ENCODE data around the gene ZNF580.

The ZNF580 gene, protein sequence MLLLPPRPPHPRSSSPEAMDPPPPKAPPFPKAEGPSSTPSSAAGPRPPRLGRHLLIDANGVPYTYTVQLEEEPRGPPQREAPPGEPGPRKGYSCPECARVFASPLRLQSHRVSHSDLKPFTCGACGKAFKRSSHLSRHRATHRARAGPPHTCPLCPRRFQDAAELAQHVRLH

GRCh38 chr19:55640577-55641425, at the start of gene ZNF580:
TSS of gene ZNF580 (plus strand) at chr19:55641002. CDS start at chr19:55642509, 1,507 bp downstream.
- DNase-seq (ENCODE audit: low spot score) = peak; percentile 81

DNA sequence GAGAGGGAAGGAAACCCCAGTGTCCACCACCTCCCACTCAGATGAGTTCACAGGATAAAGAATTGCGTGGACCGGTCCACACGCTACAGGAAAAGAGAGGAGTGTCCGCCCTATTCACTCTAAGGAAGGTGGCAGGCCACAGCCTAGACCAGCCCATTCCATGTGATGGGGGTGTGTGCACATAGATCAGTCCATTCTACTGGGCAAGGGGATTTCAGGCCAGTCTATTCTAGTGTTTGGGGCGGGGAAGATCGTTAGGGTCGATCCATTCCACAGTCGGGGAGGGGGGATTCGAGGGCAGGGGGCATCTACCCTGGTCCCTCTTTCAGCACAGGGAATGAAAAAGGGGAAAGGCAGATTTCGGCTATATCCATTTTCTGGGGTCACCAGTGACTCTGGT, 49.2 kb upstream of the ZNF580 start:
- TF ChIP-seq, protein P1, sequence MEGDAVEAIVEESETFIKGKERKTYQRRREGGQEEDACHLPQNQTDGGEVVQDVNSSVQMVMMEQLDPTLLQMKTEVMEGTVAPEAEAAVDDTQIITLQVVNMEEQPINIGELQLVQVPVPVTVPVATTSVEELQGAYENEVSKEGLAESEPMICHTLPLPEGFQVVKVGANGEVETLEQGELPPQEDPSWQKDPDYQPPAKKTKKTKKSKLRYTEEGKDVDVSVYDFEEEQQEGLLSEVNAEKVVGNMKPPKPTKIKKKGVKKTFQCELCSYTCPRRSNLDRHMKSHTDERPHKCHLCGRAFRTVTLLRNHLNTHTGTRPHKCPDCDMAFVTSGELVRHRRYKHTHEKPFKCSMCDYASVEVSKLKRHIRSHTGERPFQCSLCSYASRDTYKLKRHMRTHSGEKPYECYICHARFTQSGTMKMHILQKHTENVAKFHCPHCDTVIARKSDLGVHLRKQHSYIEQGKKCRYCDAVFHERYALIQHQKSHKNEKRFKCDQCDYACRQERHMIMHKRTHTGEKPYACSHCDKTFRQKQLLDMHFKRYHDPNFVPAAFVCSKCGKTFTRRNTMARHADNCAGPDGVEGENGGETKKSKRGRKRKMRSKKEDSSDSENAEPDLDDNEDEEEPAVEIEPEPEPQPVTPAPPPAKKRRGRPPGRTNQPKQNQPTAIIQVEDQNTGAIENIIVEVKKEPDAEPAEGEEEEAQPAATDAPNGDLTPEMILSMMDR (IDR thresholded peaks at IDR 0.05; ENCODE audit: extremely low read depth, missing control alignments) = no peak
- no peak for DNase-seq (ENCODE audit: low spot score)

More at GRCh38 chr19:55640577-55641425, at the start of gene ZNF580:
- TF ChIP-seq, protein P1 (IDR thresholded peaks at IDR 0.05; ENCODE audit: extremely low read depth, missing control alignments) = no peak

GRCh38 chr19:55592391-55593090, 48.3 kb upstream of the ZNF580 start:
- no peak for DNase-seq (ENCODE audit: low spot score)
- TF ChIP-seq, protein P1 (IDR thresholded peaks at IDR 0.05; ENCODE audit: extremely low read depth, missing control alignments) = no peak

- TF ChIP-seq, protein P1 (IDR thresholded peaks at IDR 0.05; ENCODE audit: extremely low read depth, missing control alignments) = no peak
These were observed 47.6 kb upstream of the ZNF580 start for GRCh38 chr19:55593096-55593772.

GRCh38 chr19:55594996-55595545, 45.7 kb upstream of the ZNF580 start:
- DNase-seq (ENCODE audit: low spot score) = no peak
- TF ChIP-seq, protein P1 (IDR thresholded peaks at IDR 0.05; ENCODE audit: extremely low read depth, missing control alignments) = no peak

More at GRCh38 chr19:55593096-55593772, 47.6 kb upstream of the ZNF580 start:
- no peak for DNase-seq (ENCODE audit: low spot score)

- no peak for DNase-seq (ENCODE audit: low spot score)
- TF ChIP-seq, protein P1 (IDR thresholded peaks at IDR 0.05; ENCODE audit: extremely low read depth, missing control alignments) = no peak
These were observed 44.5 kb upstream of the ZNF580 start for GRCh38 chr19:55596304-55596703.
